GM18517 (cell line): ENCODE results near the gene DLX3.

ENCODE experiments used
- ATAC-seq: cut with Tn5 transposase; IDR thresholded peaks from one replicate; pipeline ENCODE4 v1.9.1; 2021; ENCODE audit warnings: mild to moderate bottlenecking, moderate library complexity; ENCODE audit not compliant: unreplicated experiment

Gene DLX3

GRCh38 chr17:49959183-49959935, 35.7 kb downstream of the DLX3 start:
- no peak for ATAC-seq

DNA sequence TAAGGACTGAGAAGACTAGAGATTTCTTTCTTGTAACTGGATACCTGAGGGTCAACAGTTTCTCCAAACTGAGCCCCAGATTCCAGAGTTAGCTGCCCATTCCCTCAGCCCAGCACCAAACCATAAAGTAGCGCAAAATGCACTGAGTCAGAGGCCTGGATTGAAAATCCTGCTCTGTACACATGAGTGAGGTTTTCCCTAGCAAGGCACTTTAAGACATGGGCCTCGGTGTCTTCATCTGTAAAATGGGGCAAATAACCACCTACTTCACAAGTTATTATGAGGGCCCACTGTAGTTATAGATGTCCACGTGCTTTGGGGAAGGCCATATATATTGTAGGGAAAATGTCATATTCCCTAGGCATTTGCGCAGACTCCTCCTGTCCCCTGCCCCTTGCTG, 36.3 kb downstream of the DLX3 start:
- ATAC-seq = no peak

- ATAC-seq = no peak
These were observed 37.7 kb downstream of the DLX3 start for GRCh38 chr17:49957350-49957749.

- no peak for ATAC-seq
These were observed 38.2 kb downstream of the DLX3 start for GRCh38 chr17:49956780-49957179.

DNA sequence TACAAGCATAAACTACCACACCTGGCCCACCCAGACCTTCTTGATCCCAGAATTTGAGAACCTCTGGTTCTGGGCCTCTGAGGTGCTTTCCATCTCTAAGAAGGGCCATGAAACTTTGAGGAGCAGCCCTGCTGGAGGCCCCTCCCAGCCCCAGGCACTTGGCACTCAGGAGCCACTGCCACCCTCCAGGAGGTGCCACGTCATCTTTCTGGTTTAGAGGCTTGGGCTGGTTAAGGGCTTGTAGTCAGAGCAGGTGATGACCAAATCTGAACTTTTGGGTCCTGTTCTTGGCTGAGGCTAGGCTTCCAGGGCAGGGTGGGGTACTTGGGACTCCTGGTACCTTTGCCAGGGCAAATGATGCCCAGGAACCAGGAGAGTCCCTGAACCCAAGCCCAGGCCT, 39.9 kb downstream of the DLX3 start:
- no peak for ATAC-seq

GRCh38 chr17:49952912-49953497, 42.0 kb downstream of the DLX3 start:
- ATAC-seq = no peak

GRCh38 chr17:49952209-49952911, 42.7 kb downstream of the DLX3 start:
- ATAC-seq = no peak

GRCh38 chr17:49951362-49952082, 43.5 kb downstream of the DLX3 start:
- ATAC-seq = no peak

GRCh38 chr17:49949634-49950033, 45.4 kb downstream of the DLX3 start:
- ATAC-seq = no peak

DNA sequence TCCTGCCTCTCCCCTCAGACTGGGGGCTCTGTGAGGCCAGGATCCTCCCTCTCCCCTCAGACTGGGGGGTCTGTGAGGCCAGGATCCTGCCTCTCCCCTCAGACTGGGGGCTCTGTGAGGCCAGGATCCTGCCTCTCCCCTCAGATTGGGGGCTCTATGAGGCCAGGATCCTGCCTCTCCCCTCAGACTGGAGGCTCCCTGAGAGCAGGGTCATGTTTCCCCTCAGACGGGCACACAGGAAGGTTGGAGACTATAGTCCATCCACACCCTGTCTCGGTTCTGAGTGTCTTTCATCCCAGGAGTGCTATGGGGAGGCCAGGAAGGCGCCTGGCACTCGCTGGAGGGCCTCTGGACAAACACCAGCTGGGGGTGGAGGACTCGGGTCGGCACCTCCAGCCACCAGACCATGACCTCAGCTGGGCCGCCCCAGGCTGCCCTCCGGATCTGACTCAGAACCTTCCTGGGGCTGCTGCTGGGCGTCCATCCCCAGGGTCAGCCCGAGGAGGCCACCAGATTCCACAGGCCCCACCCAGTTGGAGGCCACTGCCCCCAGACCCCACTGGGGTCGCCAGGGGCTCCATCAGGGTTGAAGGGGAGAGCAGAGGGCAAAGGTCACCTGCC, 48.0 kb downstream of the DLX3 start:
- ATAC-seq = no peak

- ATAC-seq = no peak
These were observed 48.8 kb downstream of the DLX3 start for GRCh38 chr17:49946208-49946607.

DNA sequence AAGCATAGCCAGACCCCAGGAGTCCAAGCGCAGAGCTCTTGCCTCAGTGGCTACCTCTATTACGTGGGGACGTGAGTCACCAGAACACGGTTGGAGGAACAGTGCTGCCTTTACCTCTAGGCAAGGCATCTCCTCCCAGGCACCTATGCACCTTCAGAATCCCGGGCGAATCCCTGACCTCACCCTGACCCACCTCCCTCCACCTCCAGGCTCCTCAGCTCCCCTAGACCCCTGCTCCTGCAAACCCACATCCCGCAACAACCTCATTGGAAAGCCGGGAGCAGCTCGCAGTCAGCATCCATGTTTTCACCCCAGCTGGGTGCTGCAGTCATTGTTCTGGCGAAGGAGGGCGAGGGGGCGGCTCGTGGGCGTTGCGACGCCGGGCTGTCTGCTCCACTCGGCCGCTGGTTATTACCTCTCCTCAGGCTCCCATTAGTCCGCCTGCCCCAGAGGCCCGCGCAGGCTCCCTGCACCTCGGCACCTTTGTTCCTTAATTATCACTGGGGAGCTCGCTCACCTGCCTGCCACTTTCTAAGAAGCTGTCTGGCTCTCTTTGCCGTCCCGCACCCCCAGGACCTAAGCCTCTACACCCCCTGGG, 50.7 kb downstream of the DLX3 start:
- ATAC-seq = no peak

GRCh38 chr17:49942947-49943346, 52.1 kb downstream of the DLX3 start:
- no peak for ATAC-seq

DNA sequence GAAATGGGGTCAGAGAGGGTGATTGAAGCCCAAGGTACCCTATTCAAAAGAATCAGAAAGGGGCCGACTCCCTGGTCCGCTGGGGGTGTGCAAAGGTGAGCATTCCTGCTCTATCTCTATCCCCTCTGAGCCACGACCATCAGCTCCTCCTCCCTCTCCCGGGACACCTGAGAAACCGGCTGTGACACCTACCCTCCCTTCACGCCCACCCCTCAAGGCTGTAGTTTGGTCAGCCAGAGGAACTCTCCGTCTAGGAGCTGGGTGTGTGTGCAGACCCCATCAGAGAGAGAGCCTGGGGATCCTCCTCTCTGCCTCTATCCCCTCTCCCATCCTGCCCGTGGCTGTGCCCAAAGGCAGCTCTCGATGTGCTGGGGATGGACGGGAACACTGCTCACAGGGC, 53.6 kb downstream of the DLX3 start:
- ATAC-seq = no peak
